GM21526 (cell line): ENCODE data around the gene DNAJC6.

Experiments
- ATAC-seq: cut with Tn5 transposase; IDR thresholded peaks from one replicate; pipeline ENCODE4 v1.9.1; 2021; ENCODE audit warnings: moderate library complexity; ENCODE audit not compliant: unreplicated experiment, low FRiP score

The DNAJC6 gene

GRCh38 chr1:65399003-65399402, 89.7 kb downstream of the DNAJC6 start:
- no peak for ATAC-seq

- ATAC-seq, result no peak
These were observed 92.3 kb downstream of the DNAJC6 start for GRCh38 chr1:65401612-65402011.

- no peak for ATAC-seq
These were observed 95.6 kb downstream of the DNAJC6 start for GRCh38 chr1:65404941-65405340.

GRCh38 chr1:65407877-65408276, 98.5 kb downstream of the DNAJC6 start:
- no peak for ATAC-seq

- ATAC-seq, result no peak
These were observed 100.0 kb downstream of the DNAJC6 start for GRCh38 chr1:65409314-65409713.

DNA sequence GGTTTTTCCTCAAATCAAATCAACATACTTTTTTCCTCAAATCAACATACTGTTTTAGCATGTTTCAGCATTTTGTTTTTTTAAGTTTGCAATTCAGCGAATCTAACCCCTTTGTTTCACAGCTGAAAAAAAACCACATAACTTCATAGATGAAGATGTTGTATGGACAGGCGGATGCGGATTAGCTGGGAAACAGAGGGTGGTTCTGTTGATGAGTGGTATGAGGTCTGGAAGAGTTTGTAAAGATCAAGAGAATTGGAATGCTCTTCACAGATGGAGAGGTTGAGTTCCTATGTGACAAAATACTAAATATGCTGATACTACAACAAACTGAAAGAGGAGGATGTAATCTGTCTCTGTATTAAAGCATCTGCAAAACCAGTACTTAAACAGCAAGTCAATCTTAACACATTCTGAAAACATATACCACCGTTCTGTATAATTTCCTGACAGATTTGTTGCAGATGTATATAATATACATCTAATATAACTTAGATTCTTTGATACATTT, 100.5 kb downstream of the DNAJC6 start:
- no peak for ATAC-seq

- ATAC-seq, result no peak
These were observed 103.1 kb downstream of the DNAJC6 start for GRCh38 chr1:65412256-65412983.

- ATAC-seq, result no peak
These were observed 103.6 kb downstream of the DNAJC6 start for GRCh38 chr1:65412984-65413375.

GRCh38 chr1:65414538-65414937, 105.2 kb downstream of the DNAJC6 start:
- no peak for ATAC-seq

DNA sequence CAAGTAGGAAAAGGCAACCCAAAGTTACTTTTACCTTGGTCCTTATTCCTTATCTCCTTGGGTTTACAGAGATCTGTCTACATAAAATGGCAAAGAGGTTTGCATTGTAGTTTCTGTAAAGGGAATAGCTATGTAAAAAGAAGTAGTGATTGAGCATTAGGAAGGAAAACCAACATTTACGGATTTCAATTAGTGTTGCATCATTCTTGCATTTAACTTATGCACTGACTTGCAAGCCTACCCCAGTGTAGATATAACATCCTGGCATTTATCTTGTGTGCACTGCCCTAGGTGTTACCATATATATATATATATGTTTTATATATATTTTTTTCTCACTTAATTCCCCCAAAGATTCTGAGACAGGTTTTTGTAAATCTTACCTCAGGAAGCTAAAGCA, 107.4 kb downstream of the DNAJC6 start:
- no peak for ATAC-seq

DNA sequence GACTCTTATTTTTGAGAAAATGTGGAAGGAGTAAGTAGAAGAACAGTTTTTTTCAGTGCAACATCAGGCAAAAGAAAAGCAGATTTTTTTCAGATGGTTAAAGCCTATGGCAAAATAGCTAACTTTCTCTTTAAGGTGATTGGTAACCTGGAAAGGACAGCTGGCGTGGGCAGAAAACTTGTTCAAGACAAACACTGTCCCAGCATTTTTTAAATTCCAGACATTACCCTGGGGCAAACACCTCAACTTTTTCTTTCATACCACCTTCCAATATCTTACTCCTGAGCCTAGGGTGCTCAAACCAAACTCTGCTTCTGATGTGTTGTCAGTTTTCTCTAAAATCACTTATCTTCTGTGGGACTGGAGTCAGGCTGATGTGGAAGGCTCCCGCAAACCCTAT, 108.4 kb downstream of the DNAJC6 start:
- no peak for ATAC-seq

GRCh38 chr1:65418522-65419185, 109.3 kb downstream of the DNAJC6 start:
- ATAC-seq, result no peak

DNA sequence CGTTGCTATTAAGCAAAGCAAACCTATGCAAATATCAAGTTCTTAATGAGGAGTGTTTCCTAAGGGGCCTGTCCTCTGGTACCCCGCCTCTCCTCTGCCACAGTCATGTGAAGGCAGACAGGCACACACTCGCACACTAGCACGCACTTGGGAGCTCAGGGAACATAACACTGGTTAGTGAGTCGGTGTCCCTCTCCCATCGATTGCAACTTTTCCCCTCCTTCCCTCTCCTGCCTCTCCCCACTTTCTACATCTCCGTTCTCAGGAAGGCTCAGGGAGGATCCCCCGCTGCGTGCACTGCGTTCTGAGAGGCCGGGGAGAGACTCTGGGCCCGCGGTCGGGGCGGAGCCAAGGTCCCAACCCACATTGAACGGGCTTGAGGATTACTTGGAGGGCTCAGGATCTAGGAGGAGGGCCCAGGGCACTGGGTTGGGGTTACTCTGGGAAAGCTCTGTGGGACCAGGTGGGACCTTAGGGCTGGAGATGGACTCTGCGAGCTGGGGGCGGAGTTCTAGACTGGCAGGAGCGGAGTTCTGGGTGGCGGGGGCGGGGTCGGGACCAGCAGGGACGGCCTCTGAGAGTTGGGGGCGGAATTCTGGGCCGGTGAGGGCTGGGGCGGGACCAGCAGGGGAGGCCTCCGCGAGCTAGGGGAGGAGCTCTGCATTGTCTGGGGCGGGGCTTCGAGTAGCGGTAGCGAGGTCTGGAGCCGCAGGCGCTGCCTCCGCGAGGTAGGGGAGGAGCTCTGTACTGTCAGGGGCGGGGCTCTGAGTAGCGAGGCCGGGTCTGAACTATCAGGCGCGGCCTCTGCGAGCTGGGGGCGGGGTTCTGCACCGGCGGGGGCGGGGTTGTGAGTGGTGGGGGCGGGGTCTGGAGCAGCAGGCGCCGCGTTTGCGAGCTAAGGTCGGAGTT, 110.6 kb downstream of the DNAJC6 start:
- peak; percentile 95 for ATAC-seq

GRCh38 chr1:65420590-65421350, 111.4 kb downstream of the DNAJC6 start, which contains the start of the genes LEPR and LEPROT:
TSS of gene LEPR (plus strand) at chr1:65420668. CDS start at chr1:65565566, 144,898 bp downstream.
TSS of gene LEPROT (plus strand) at chr1:65420668. CDS start at chr1:65420725, 57 bp downstream.
- peak; percentile 55 for ATAC-seq

DNA sequence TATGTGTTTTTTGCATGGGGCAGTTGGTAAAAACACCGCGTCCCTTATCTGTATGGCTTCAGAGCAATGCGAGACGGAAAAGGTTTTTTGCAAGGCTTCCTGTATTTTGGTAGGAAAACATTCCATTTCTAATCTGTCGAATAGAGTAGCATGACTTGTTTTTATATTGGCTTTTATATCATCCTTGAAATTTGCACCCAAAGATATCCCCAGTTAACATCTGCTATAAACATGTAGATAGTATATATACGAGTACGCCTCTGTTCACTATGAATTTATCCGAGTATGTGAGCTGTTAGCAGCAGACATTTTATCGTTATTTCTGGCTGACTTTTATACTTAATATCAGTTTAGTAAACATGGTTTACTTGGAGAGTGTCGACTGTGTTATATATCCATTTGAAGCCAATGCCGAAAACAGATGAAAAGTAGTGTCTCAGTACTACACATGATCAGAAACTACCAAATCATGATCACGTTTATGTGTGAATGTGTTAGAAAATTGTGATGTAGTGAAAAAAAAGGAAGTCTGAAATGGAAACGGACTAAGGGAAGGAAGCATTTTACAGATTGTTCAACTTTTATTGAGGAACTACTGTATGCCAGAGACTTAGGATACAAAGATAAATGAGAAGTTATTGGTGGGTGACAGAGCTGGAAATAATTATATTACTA, 112.1 kb downstream of the DNAJC6 start:
- no peak for ATAC-seq

GRCh38 chr1:65422241-65423203, 113.2 kb downstream of the DNAJC6 start:
- no peak for ATAC-seq

DNA sequence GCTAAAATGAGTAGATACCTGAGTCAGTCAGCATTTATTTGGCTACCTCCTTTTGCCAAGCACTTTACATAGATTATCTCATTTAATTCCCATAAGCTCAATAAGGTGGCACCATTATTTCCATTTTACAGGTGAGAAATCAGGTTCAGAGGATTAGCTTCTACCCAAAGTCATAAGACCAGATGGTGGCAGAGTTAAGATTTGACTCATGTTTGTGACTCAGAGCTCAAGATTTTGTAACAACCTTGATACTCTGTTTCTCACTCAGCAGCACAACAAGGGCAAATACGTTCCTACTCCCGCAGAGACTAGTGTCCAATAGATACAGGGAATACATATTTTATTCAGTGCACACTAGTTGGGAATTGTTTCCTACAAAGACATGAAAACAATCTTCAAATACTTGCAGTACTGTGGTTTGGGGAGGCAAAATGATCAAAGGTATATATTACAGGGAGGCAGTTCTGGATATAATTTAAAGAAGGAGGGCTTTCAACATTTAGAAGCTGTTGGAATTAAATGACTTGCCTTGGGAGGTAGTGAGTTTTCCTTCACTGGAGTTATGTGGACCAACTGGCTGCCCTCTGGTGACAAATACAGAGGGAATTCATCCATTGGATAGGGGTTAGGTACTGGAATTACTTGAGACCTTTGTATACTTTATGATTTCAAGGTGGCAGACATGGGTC, 114.7 kb downstream of the DNAJC6 start:
- no peak for ATAC-seq

GRCh38 chr1:65424573-65424889, 115.2 kb downstream of the DNAJC6 start:
- no peak for ATAC-seq
